Erythroblast (primary cell): ENCODE measurements around the gene N4BP2L2.

Source experiments
- GATA1 ChIP-seq: IDR thresholded peaks from 2 replicates; pipeline ENCODE4 v1.6.1; 2011; ENCODE audit warnings: low read depth, mild to moderate bottlenecking, control low read depth, low read length, moderate library complexity
- POLR2A ChIP-seq: IDR thresholded peaks from 2 replicates; pipeline ENCODE4 v1.6.1; 2011; ENCODE audit warnings: mild to moderate bottlenecking, low read length

- no peak for TF ChIP-seq POLR2A
- TF ChIP-seq GATA1: no peak
Observed at GRCh38 chr13:32582991-32583390, 44.4 kb upstream of the N4BP2L2 start.
